Calu3 (cell line): ENCODE results near the gene CNTN1. TPM values are rescaled to one million over a fixed set of nuclear protein-coding genes. Genes with fewer than 3 reads are reported as not detected.

Experiments
- BruUV-seq: library from RNA; stranded (reverse); fragments of 400-500 nt; replicated peaks from 2 replicates; lab custom pipeline; 2021; lab: Mats Ljungman, UMichigan
- CTCF ChIA-PET: fragments of 300-600 bp; sonication (Branson Sonifier 250); formaldehyde crosslinking; loops from one replicate; lab custom pipeline; 2022; ENCODE audit warnings: antibody characterized with exemption; lab: Charles Lee
- DNase-seq: peaks from one replicate; pipeline ENCODE4 v3.0.0; 2022
- H3K27ac Mint-ChIP-seq: one replicate; pipeline ENCODE4 v1.8.0; 2022; ENCODE audit warnings: mixed read lengths; ENCODE audit not compliant: unreplicated experiment
- H3K27me3 Mint-ChIP-seq: one replicate; pipeline ENCODE4 v1.8.0; 2022; ENCODE audit warnings: mixed read lengths; ENCODE audit not compliant: unreplicated experiment
- H3K36me3 Mint-ChIP-seq: one replicate; pipeline ENCODE4 v1.8.0; 2022; ENCODE audit warnings: mild to moderate bottlenecking, moderate library complexity, mixed read lengths; ENCODE audit not compliant: insufficient read depth, unreplicated experiment
- H3K4me1 Mint-ChIP-seq: one replicate; pipeline ENCODE4 v1.8.0; 2022; ENCODE audit warnings: mild to moderate bottlenecking, low read depth, mixed read lengths; ENCODE audit not compliant: unreplicated experiment
- H3K4me3 Mint-ChIP-seq: one replicate; pipeline ENCODE4 v1.8.0; 2022; ENCODE audit warnings: mild to moderate bottlenecking, low read depth, moderate library complexity, mixed read lengths; ENCODE audit not compliant: unreplicated experiment
- H3K9me3 Mint-ChIP-seq: one replicate; pipeline ENCODE4 v1.8.0; 2022; ENCODE audit warnings: low read depth, mixed read lengths; ENCODE audit not compliant: unreplicated experiment
- CTCF ChIP-seq: fragments of 200-600 bp; IDR thresholded peaks from one replicate; pipeline ENCODE4 v1.8.0; 2022; ENCODE audit warnings: antibody characterized with exemption; ENCODE audit not compliant: unreplicated experiment
- intact Hi-C: fragments of 100-400 bp; cut with micrococcal nuclease; formaldehyde crosslinking; loops from one replicate; pipeline ENCODE4 v1.10.0; 2022; ENCODE audit not compliant: unreplicated experiment
- total RNA-seq: library from RNA; stranded (reverse); gene quantifications from 2 replicates; pipeline ENCODE4 v1.2.3, GENCODE V29; 2022

Gene CNTN1
- total RNA-seq, 1 experiment from 2014 or later = not detected

- intact Hi-C loops = loop anchor here (10.0 kb wide), 1 partner anchor 117 kb away; no protein-coding TSS in a partner anchor
- CTCF ChIA-PET = no interaction called here
- H3K4me3 Mint-ChIP-seq = no peak overlapping the region
Observed at GRCh38 chr12:40742041-40742440, 49.8 kb downstream of the CNTN1 start.

GRCh38 chr12:40745386-40745785 lies 53.1 kb downstream of the CNTN1 start:
- BruUV-seq = no TSS peak

More at GRCh38 chr12:40742041-40742440, 49.8 kb downstream of the CNTN1 start:
- Mint-ChIP-seq H3K9me3 (no peaks in the 10 kb centered on the region), H3K27ac (no peak overlapping the region), H3K4me1 (no peaks in the 10 kb centered on the region), H3K27me3 (no peaks in the 10 kb centered on the region), H3K36me3 (no peaks in the 10 kb centered on the region)
- no peak for DNase-seq
- no TSS peak for BruUV-seq
- no peak for TF ChIP-seq CTCF

GRCh38 chr12:40749863-40750262 lies 57.6 kb downstream of the CNTN1 start:
- Mint-ChIP-seq H3K4me3 (no peak overlapping the region), H3K36me3 (no peaks in the 10 kb centered on the region), H3K27ac (no peak overlapping the region), H3K27me3 (no peaks in the 10 kb centered on the region), H3K4me1 (peaks cover 8% of the 10 kb centered on the region), H3K9me3 (no peaks in the 10 kb centered on the region)
- no peak for DNase-seq
- TF ChIP-seq CTCF = no peak
- intact Hi-C loops = loop anchor here (10.0 kb wide), 1 partner anchor 125 kb away; no protein-coding TSS in a partner anchor
- BruUV-seq = no TSS peak
- CTCF ChIA-PET = no interaction called here

More at GRCh38 chr12:40745386-40745785, 53.1 kb downstream of the CNTN1 start:
- intact Hi-C loops = loop anchor here (1.0 to 10.0 kb wide), 2 partner anchors 121 to 176 kb away; no protein-coding TSS in a partner anchor
- no peak for TF ChIP-seq CTCF
- H3K36me3 Mint-ChIP-seq = no peaks in the 10 kb centered on the region
- no peak overlapping the region for H3K4me3 Mint-ChIP-seq
- H3K27me3 Mint-ChIP-seq = no peaks in the 10 kb centered on the region
- CTCF ChIA-PET = no interaction called here
- peaks cover 8% of the 10 kb centered on the region for H3K4me1 Mint-ChIP-seq
- DNase-seq = peak; percentile 3
- no peaks in the 10 kb centered on the region for H3K9me3 Mint-ChIP-seq
- no peak overlapping the region for H3K27ac Mint-ChIP-seq

GRCh38 chr12:40752011-40752410 lies 59.8 kb downstream of the CNTN1 start:
- H3K36me3 Mint-ChIP-seq = no peaks in the 10 kb centered on the region
- no peaks in the 10 kb centered on the region for H3K9me3 Mint-ChIP-seq
- H3K27ac Mint-ChIP-seq = no peak overlapping the region
- no peak for DNase-seq
- H3K4me1 Mint-ChIP-seq = peaks cover 8% of the 10 kb centered on the region
- BruUV-seq = no TSS peak
- TF ChIP-seq CTCF = no peak
- intact Hi-C loops = no loop called here
- CTCF ChIA-PET = no interaction called here
- no peak overlapping the region for H3K4me3 Mint-ChIP-seq
- no peaks in the 10 kb centered on the region for H3K27me3 Mint-ChIP-seq
